ENCODE data around the gene SPOCK1. TPM values are rescaled to one million over a fixed set of nuclear protein-coding genes. Genes with fewer than 3 reads are reported as not detected.

The SPOCK1 gene
- total and polyA plus RNA-seq, 2 of the 13 experiments (the other 11 are each of a cell fraction or from before 2014, with no cell fraction given) = 0.18 to 0.29 TPM

DNA sequence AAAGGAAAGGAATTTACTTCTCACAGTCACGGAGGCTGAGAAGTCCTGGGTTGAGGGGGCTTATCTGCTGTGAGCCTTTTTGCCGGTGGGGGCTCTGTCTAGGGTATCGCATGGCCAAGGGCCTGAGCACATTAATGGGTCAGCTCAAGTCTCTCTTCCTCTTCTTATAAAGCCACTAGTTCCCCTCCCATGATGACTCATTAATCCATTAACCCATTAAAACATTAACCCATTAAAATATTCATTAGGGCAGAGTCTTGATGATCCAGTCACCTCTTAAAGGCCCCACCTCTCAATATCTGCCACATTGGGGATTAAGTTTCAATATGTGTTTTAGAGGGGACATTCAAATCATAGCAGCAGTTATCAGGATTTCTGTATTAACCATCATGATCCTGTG, 406.3 kb downstream of the SPOCK1 start (continued):
- TF ChIP-seq, protein P1, sequence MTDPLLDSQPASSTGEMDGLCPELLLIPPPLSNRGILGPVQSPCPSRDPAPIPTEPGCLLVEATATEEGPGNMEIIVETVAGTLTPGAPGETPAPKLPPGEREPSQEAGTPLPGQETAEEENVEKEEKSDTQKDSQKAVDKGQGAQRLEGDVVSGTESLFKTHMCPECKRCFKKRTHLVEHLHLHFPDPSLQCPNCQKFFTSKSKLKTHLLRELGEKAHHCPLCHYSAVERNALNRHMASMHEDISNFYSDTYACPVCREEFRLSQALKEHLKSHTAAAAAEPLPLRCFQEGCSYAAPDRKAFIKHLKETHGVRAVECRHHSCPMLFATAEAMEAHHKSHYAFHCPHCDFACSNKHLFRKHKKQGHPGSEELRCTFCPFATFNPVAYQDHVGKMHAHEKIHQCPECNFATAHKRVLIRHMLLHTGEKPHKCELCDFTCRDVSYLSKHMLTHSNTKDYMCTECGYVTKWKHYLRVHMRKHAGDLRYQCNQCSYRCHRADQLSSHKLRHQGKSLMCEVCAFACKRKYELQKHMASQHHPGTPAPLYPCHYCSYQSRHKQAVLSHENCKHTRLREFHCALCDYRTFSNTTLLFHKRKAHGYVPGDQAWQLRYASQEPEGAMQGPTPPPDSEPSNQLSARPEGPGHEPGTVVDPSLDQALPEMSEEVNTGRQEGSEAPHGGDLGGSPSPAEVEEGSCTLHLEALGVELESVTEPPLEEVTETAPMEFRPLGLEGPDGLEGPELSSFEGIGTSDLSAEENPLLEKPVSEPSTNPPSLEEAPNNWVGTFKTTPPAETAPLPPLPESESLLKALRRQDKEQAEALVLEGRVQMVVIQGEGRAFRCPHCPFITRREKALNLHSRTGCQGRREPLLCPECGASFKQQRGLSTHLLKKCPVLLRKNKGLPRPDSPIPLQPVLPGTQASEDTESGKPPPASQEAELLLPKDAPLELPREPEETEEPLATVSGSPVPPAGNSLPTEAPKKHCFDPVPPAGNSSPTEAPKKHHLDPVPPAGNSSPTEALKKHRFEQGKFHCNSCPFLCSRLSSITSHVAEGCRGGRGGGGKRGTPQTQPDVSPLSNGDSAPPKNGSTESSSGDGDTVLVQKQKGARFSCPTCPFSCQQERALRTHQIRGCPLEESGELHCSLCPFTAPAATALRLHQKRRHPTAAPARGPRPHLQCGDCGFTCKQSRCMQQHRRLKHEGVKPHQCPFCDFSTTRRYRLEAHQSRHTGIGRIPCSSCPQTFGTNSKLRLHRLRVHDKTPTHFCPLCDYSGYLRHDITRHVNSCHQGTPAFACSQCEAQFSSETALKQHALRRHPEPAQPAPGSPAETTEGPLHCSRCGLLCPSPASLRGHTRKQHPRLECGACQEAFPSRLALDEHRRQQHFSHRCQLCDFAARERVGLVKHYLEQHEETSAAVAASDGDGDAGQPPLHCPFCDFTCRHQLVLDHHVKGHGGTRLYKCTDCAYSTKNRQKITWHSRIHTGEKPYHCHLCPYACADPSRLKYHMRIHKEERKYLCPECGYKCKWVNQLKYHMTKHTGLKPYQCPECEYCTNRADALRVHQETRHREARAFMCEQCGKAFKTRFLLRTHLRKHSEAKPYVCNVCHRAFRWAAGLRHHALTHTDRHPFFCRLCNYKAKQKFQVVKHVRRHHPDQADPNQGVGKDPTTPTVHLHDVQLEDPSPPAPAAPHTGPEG (CRISPR knock-in tag; IDR thresholded peaks at IDR 0.05) = no peak
- TF ChIP-seq, protein P2, sequence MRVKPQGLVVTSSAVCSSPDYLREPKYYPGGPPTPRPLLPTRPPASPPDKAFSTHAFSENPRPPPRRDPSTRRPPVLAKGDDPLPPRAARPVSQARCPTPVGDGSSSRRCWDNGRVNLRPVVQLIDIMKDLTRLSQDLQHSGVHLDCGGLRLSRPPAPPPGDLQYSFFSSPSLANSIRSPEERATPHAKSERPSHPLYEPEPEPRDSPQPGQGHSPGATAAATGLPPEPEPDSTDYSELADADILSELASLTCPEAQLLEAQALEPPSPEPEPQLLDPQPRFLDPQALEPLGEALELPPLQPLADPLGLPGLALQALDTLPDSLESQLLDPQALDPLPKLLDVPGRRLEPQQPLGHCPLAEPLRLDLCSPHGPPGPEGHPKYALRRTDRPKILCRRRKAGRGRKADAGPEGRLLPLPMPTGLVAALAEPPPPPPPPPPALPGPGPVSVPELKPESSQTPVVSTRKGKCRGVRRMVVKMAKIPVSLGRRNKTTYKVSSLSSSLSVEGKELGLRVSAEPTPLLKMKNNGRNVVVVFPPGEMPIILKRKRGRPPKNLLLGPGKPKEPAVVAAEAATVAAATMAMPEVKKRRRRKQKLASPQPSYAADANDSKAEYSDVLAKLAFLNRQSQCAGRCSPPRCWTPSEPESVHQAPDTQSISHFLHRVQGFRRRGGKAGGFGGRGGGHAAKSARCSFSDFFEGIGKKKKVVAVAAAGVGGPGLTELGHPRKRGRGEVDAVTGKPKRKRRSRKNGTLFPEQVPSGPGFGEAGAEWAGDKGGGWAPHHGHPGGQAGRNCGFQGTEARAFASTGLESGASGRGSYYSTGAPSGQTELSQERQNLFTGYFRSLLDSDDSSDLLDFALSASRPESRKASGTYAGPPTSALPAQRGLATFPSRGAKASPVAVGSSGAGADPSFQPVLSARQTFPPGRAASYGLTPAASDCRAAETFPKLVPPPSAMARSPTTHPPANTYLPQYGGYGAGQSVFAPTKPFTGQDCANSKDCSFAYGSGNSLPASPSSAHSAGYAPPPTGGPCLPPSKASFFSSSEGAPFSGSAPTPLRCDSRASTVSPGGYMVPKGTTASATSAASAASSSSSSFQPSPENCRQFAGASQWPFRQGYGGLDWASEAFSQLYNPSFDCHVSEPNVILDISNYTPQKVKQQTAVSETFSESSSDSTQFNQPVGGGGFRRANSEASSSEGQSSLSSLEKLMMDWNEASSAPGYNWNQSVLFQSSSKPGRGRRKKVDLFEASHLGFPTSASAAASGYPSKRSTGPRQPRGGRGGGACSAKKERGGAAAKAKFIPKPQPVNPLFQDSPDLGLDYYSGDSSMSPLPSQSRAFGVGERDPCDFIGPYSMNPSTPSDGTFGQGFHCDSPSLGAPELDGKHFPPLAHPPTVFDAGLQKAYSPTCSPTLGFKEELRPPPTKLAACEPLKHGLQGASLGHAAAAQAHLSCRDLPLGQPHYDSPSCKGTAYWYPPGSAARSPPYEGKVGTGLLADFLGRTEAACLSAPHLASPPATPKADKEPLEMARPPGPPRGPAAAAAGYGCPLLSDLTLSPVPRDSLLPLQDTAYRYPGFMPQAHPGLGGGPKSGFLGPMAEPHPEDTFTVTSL (CRISPR knock-in tag; IDR thresholded peaks at IDR 0.05; ENCODE audit: borderline replicate concordance) = no peak
- TF ChIP-seq ZNF282 (IDR thresholded peaks at IDR 0.05; ENCODE audit: partially characterized antibody) (no peak), RFX1 (IDR thresholded peaks at IDR 0.05) (no peak), KDM6A (CRISPR knock-in tag; IDR thresholded peaks at IDR 0.05; ENCODE audit: low read depth) (no peak), KLF16 (CRISPR knock-in tag; IDR thresholded peaks at IDR 0.05) (no peak)
- TF ChIP-seq, protein P3, sequence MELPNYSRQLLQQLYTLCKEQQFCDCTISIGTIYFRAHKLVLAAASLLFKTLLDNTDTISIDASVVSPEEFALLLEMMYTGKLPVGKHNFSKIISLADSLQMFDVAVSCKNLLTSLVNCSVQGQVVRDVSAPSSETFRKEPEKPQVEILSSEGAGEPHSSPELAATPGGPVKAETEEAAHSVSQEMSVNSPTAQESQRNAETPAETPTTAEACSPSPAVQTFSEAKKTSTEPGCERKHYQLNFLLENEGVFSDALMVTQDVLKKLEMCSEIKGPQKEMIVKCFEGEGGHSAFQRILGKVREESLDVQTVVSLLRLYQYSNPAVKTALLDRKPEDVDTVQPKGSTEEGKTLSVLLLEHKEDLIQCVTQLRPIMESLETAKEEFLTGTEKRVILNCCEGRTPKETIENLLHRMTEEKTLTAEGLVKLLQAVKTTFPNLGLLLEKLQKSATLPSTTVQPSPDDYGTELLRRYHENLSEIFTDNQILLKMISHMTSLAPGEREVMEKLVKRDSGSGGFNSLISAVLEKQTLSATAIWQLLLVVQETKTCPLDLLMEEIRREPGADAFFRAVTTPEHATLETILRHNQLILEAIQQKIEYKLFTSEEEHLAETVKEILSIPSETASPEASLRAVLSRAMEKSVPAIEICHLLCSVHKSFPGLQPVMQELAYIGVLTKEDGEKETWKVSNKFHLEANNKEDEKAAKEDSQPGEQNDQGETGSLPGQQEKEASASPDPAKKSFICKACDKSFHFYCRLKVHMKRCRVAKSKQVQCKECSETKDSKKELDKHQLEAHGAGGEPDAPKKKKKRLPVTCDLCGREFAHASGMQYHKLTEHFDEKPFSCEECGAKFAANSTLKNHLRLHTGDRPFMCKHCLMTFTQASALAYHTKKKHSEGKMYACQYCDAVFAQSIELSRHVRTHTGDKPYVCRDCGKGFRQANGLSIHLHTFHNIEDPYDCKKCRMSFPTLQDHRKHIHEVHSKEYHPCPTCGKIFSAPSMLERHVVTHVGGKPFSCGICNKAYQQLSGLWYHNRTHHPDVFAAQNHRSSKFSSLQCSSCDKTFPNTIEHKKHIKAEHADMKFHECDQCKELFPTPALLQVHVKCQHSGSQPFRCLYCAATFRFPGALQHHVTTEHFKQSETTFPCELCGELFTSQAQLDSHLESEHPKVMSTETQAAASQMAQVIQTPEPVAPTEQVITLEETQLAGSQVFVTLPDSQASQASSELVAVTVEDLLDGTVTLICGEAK (IDR thresholded peaks at IDR 0.05) = no peak
- TF ChIP-seq, protein P3 (CRISPR knock-in tag; IDR thresholded peaks at IDR 0.05) = no peak
